A549 (cell line): ENCODE data around the gene CCR5AS.

Source experiments
- ATAC-seq, 2 experiments: fragments of 200-7000 bp in 1 of 2; fragments of >200 bp in 1 of 2; cut with Nextera tagmentation in 1 of 2; cut with Tn5 transposase in 1 of 2; 3 replicates each; pipeline versions ENCODE4 v1.8.0 to v1.9.1; 2018 to 2020; ENCODE audit warnings: mild to moderate bottlenecking in 1 of 2, moderate library complexity in 1 of 2
- CTCF ChIA-PET: fragments of 300-600 bp; sonication (Branson Sonifier 250); formaldehyde crosslinking; extraction: SDS; loops from one replicate; lab custom pipeline; 2021; ENCODE audit warnings: antibody characterized with exemption, inconsistent platforms; lab: Yijun Ruan, JAX
- POLR2A ChIA-PET: fragments of 350-600 bp; formaldehyde crosslinking; extraction: SDS; loops from one replicate; lab custom pipeline; 2021; ENCODE audit warnings: antibody characterized with exemption, inconsistent platforms; lab: Yijun Ruan, JAX
- DNase-seq, 2 experiments: peaks; one replicate each; pipeline versions ENCODE4 v3.0.0 to v3.0.0-alpha.2; 2011 to 2016; ENCODE audit warnings: low read depth in 1 of 2, low spot score in 1 of 2
- FAIRE-seq: peaks from 2 replicates; lab custom pipeline; 2011; peaks lifted over from hg19 to GRCh38; lab: Jason Lieb, UNC
- H3K27ac ChIP-seq, 2 experiments: fragments of >200 bp; sonication (Bioruptor Twin); formaldehyde crosslinking; 3 replicates each; pipeline ENCODE4 v1.5.1; 2016 to 2017
- H3K4me1 ChIP-seq: fragments of >200 bp; sonication (Bioruptor Twin); formaldehyde crosslinking; 3 replicates; pipeline ENCODE4 v1.6.1; 2016
- H3K4me2 ChIP-seq: fragments of >200 bp; sonication (Bioruptor Twin); formaldehyde crosslinking; 3 replicates; pipeline ENCODE4 v1.6.1; 2016
- H3K4me3 ChIP-seq: fragments of >200 bp; sonication (Bioruptor Twin); formaldehyde crosslinking; 3 replicates; pipeline ENCODE4 v1.5.1; 2016
- H3K9me3 ChIP-seq: fragments of >200 bp; sonication (Bioruptor Twin); formaldehyde crosslinking; 3 replicates; pipeline ENCODE4 v1.6.1; 2016
- CBX2 ChIP-seq: fragments of 200-600 bp; sonication (generic); IDR thresholded peaks from 2 replicates; pipeline ENCODE4 v1.6.1; 2016; ENCODE audit warnings: low read depth, mild to moderate bottlenecking, borderline replicate concordance
- FOXS1 ChIP-seq: fragments of 250-450 bp; sonication (Bioruptor Pico); IDR thresholded peaks from 2 replicates; pipeline ENCODE4 v1.5.0; 2020; ENCODE audit warnings: mild to moderate bottlenecking, moderate library complexity
- GATA3 ChIP-seq: IDR thresholded peaks from 2 replicates; pipeline ENCODE4 v1.6.1; 2012; ENCODE audit warnings: borderline replicate concordance
- HDAC2 ChIP-seq: fragments of 200-600 bp; sonication (generic); IDR thresholded peaks from 2 replicates; pipeline ENCODE4 v1.6.1; 2016
- HOXB13 ChIP-seq: fragments of 250-450 bp; sonication (Bioruptor Pico); IDR thresholded peaks from 2 replicates; pipeline ENCODE4 v1.5.0; 2020; ENCODE audit warnings: low read depth, mild to moderate bottlenecking, moderate library complexity
- JUN ChIP-seq, 2 experiments: fragments of >200 bp; sonication (Bioruptor Twin); formaldehyde crosslinking; IDR thresholded peaks; 2 replicates in 1 of 2; 3 replicates in 1 of 2; pipeline ENCODE4 v1.6.1; 2016 to 2017
- JUNB ChIP-seq: fragments of >200 bp; sonication (Bioruptor Twin); formaldehyde crosslinking; IDR thresholded peaks from 2 replicates; pipeline ENCODE4 v1.6.1; 2016
- KDM5A ChIP-seq: fragments of 200-600 bp; sonication (generic); IDR thresholded peaks from 2 replicates; pipeline ENCODE4 v1.6.1; 2016; ENCODE audit warnings: antibody characterized with exemption, mild to moderate bottlenecking
- NFE2L2 ChIP-seq: fragments of 150-350 bp; conservative IDR thresholded peaks from 2 replicates; pipeline ENCODE4 v1.6.1; 2014; ENCODE audit warnings: low read length
- PBX3 ChIP-seq: IDR thresholded peaks from 2 replicates; pipeline ENCODE4 v1.6.1; 2012
- POLR2AphosphoS2 ChIP-seq: conservative IDR thresholded peaks from 2 replicates; pipeline ENCODE4 v1.6.1; 2012; ENCODE audit warnings: low read length, improper control_type of control experiment, inconsistent platforms
- RAD21 ChIP-seq, 2 experiments: fragments of >200 bp in 1 of 2; sonication (Bioruptor Twin) in 1 of 2; formaldehyde crosslinking in 1 of 2; IDR thresholded peaks in 1 of 2; conservative IDR thresholded peaks in 1 of 2; 2 replicates in 1 of 2; 3 replicates in 1 of 2; pipeline ENCODE4 v1.6.1; 2012 to 2018; ENCODE audit warnings: inconsistent platforms in 1 of 2
- RCOR1 ChIP-seq: fragments of 150-350 bp; IDR thresholded peaks from 2 replicates; pipeline ENCODE4 v1.6.1; 2014; ENCODE audit warnings: antibody characterized with exemption, low read length, low read depth
- REST ChIP-seq: fragments of 200-600 bp; sonication (generic); IDR thresholded peaks from 2 replicates; pipeline ENCODE4 v1.6.1; 2016; ENCODE audit warnings: antibody characterized with exemption, mild to moderate bottlenecking, moderate library complexity
- RFX5 ChIP-seq: fragments of 450-650 bp; IDR thresholded peaks from 2 replicates; pipeline ENCODE4 v1.7.1; 2014; ENCODE audit warnings: antibody characterized with exemption, mild to moderate bottlenecking, moderate library complexity
- RNF2 ChIP-seq: fragments of 200-600 bp; sonication (generic); IDR thresholded peaks from 2 replicates; pipeline ENCODE4 v1.6.1; 2016; ENCODE audit warnings: low read depth, mild to moderate bottlenecking, antibody characterized with exemption, moderate library complexity, borderline replicate concordance
- SREBF2 ChIP-seq: fragments of 450-650 bp; IDR thresholded peaks from 2 replicates; pipeline ENCODE4 v1.6.1; 2014; ENCODE audit warnings: mild to moderate bottlenecking, moderate library complexity
- TP53 ChIP-seq: fragments of 250-450 bp; sonication (Bioruptor Pico); IDR thresholded peaks from 2 replicates; pipeline ENCODE4 v1.5.0; 2021; ENCODE audit warnings: mild to moderate bottlenecking, moderate library complexity
- USF2 ChIP-seq: fragments of 450-650 bp; IDR thresholded peaks from 2 replicates; pipeline ENCODE4 v1.6.1; 2014; ENCODE audit warnings: antibody characterized with exemption
- ZC3H11A ChIP-seq: fragments of 450-650 bp; IDR thresholded peaks from 2 replicates; pipeline ENCODE4 v1.6.1; 2014; ENCODE audit warnings: antibody characterized with exemption, mild to moderate bottlenecking
- ZFP36 ChIP-seq: fragments of 450-650 bp; IDR thresholded peaks from 2 replicates; pipeline ENCODE4 v1.6.1; 2014; ENCODE audit warnings: borderline replicate concordance; ENCODE audit not compliant: partially characterized antibody
- WGBS: methylation state at CpG from one replicate; pipeline ENCODE4 v1.1.6; 2017; ENCODE audit errors: missing lambda C conversion rate; 5-methylcytosine and 5-hydroxymethylcytosine counted together

The CCR5AS gene

GRCh38 chr3:46414739-46415138 lies 7.9 kb upstream of the CCR5AS start:
- no peaks in the 10 kb centered on the region for H3K4me1 ChIP-seq
- ChIA-PET CTCF (interaction anchor here (0.9 to 1.1 kb wide), 2 partner anchors 12 to 44 kb away, joined by 3 read pairs; no protein-coding TSS in a partner anchor), POLR2A (no interaction called here)
- H3K27ac ChIP-seq = no peak overlapping the region
- DNase-seq = no peak
- H3K4me3 ChIP-seq = no peak overlapping the region
- no peak for TF ChIP-seq FOXS1
- no peak for TF ChIP-seq KDM5A
- TF ChIP-seq TP53 (CRISPR knock-in tag) = no peak
- no peak for TF ChIP-seq USF2
- TF ChIP-seq ZC3H11A = no peak
- TF ChIP-seq RAD21 (conservative IDR thresholded peaks at IDR 0.05 in 1 of 2, IDR thresholded peaks at IDR 0.05 in 1 of 2) = no peak
- TF ChIP-seq GATA3 = no peak
- TF ChIP-seq RNF2 = no peak
- TF ChIP-seq HDAC2 = no peak
- TF ChIP-seq NFE2L2 = no peak
- TF ChIP-seq ZFP36 = no peak
- no peak for TF ChIP-seq SREBF2
- TF ChIP-seq HOXB13 (CRISPR knock-in tag) = no peak
- no peak for TF ChIP-seq REST
- TF ChIP-seq JUN (IDR thresholded peaks at IDR 0.05) = no peak
- no peak for TF ChIP-seq JUNB
- no peak for TF ChIP-seq PBX3
- TF ChIP-seq RCOR1 = no peak
- no peak for TF ChIP-seq RFX5
- H3K4me2 ChIP-seq = no peak overlapping the region
- 59% methylated on average over 4 of the region's 4 CpGs for WGBS
- no peak for FAIRE-seq
- H3K9me3 ChIP-seq = no peaks in the 10 kb centered on the region
- ATAC-seq = no peak

- Histone ChIP-seq H3K4me1 (no peaks in the 10 kb centered on the region), H3K4me3 (no peak overlapping the region), H3K27ac (no peak overlapping the region), H3K9me3 (no peaks in the 10 kb centered on the region)
- no peak for DNase-seq
- POLR2A ChIA-PET = no interaction called here
- no peak for FAIRE-seq
- TF ChIP-seq POLR2AphosphoS2 = no peak
- TF ChIP-seq RNF2 = no peak
- no peak for TF ChIP-seq SREBF2
- TF ChIP-seq CBX2 = no peak
- TF ChIP-seq, all 56 proteins: peak for 0
- no peak overlapping the region for H3K4me2 ChIP-seq
- ATAC-seq = no peak
- WGBS = 61% methylated on average over 5 of the region's 5 CpGs
- CTCF ChIA-PET = interaction anchor here (1.1 kb wide), 1 partner anchor 13 kb away, joined by 3 read pairs; no protein-coding TSS in a partner anchor
Observed at GRCh38 chr3:46413951-46414350, 7.1 kb upstream of the CCR5AS start.
